Measurements from ENCODE around the gene C1orf35. TPM values are rescaled to one million over a fixed set of nuclear protein-coding genes. Genes with fewer than 3 reads are reported as not detected.

Gene C1orf35
- total and polyA plus RNA-seq, 4 experiments from 2014 or later = 16.4 to 30.7 (median 24.2) TPM

- ChIA-PET CTCF (ENCODE audit: partially characterized antibody) (no interaction called here), POLR2A (ENCODE audit: partially characterized antibody) (no interaction called here)
- peaks cover 10% of the 10 kb centered on the region for H3K27me3 ChIP-seq (ENCODE audit: insufficient read depth, low read length)
- Mint-ChIP-seq H3K9me3 (no peaks in the 10 kb centered on the region), H3K4me3 (no peak overlapping the region), H3K27me3 (peaks cover 3 to 7% of the 10 kb centered on the region in 2 donors), H3K4me1 (peaks cover 0 to 5% (median 2%) of the 10 kb centered on the region in 4 donors), H3K27ac (no peak overlapping the region), H3K36me3 (no peaks in the 10 kb centered on the region)
- no peaks in the 10 kb centered on the region for H3K4me1 ChIP-seq (ENCODE audit: insufficient read depth, low read length)
- no peaks in the 10 kb centered on the region for H3K36me3 ChIP-seq (ENCODE audit: insufficient read depth, low read length)
- no peak overlapping the region for H3K27ac ChIP-seq (ENCODE audit: low read depth, low read length)
- H3K9me3 ChIP-seq (ENCODE audit: control insufficient read depth in 1 of 2, low read length in 2 of 2) = no peaks in the 10 kb centered on the region
- intact Hi-C loops (cut with micrococcal nuclease) = no loop called here
- H3K4me3 ChIP-seq (ENCODE audit: low read length in 2 of 2) = no peak overlapping the region
- no peak for DNase-seq
Observed at GRCh38 chr1:228070173-228070572, 33.0 kb downstream of the C1orf35 start.

GRCh38 chr1:228068359-228068758 is 34.8 kb downstream of the C1orf35 start:
- H3K36me3 Mint-ChIP-seq = no peaks in the 10 kb centered on the region
- no peak overlapping the region for H3K4me3 Mint-ChIP-seq
- ChIA-PET POLR2A (ENCODE audit: partially characterized antibody) (no interaction called here), CTCF (ENCODE audit: partially characterized antibody) (no interaction called here)
- intact Hi-C loops (cut with micrococcal nuclease) = no loop called here
- Histone ChIP-seq H3K27ac (ENCODE audit: low read depth, low read length) (no peak overlapping the region), H3K27me3 (ENCODE audit: insufficient read depth, low read length) (peaks cover 10% of the 10 kb centered on the region), H3K4me3 (ENCODE audit: low read length in 2 of 2) (no peak overlapping the region), H3K9me3 (ENCODE audit: control insufficient read depth in 1 of 2, low read length in 2 of 2) (no peaks in the 10 kb centered on the region), H3K4me1 (ENCODE audit: insufficient read depth, low read length) (no peaks in the 10 kb centered on the region), H3K36me3 (ENCODE audit: insufficient read depth, low read length) (no peaks in the 10 kb centered on the region)
- H3K9me3 Mint-ChIP-seq = no peaks in the 10 kb centered on the region
- H3K27ac Mint-ChIP-seq = no peak overlapping the region
- no peak for DNase-seq
- H3K4me1 Mint-ChIP-seq = no peaks in the 10 kb centered on the region
- H3K27me3 Mint-ChIP-seq = peaks cover 3 to 7% of the 10 kb centered on the region in 2 donors

GRCh38 chr1:228066891-228067654 is 36.1 kb downstream of the C1orf35 start:
- no peak overlapping the region for H3K27ac ChIP-seq (ENCODE audit: low read depth, low read length)
- DNase-seq = no peak
- peaks cover 6 to 9% of the 10 kb centered on the region in 2 donors for H3K27me3 Mint-ChIP-seq
- peaks cover 10% of the 10 kb centered on the region for H3K27me3 ChIP-seq (ENCODE audit: insufficient read depth, low read length)
- CTCF ChIA-PET (ENCODE audit: partially characterized antibody) = no interaction called here
- H3K27ac Mint-ChIP-seq = no peak overlapping the region
- H3K4me1 ChIP-seq (ENCODE audit: insufficient read depth, low read length) = no peaks in the 10 kb centered on the region
- no peaks in the 10 kb centered on the region for H3K9me3 Mint-ChIP-seq
- no peak overlapping the region for H3K4me3 ChIP-seq (ENCODE audit: low read length in 2 of 2)
- no peaks in the 10 kb centered on the region for H3K36me3 ChIP-seq (ENCODE audit: insufficient read depth, low read length)
- H3K4me1 Mint-ChIP-seq = no peaks in the 10 kb centered on the region
- no peak overlapping the region for H3K4me3 Mint-ChIP-seq
- H3K36me3 Mint-ChIP-seq = no peaks in the 10 kb centered on the region
- intact Hi-C loops (cut with micrococcal nuclease) = no loop called here
- H3K9me3 ChIP-seq (ENCODE audit: control insufficient read depth in 1 of 2, low read length in 2 of 2) = no peaks in the 10 kb centered on the region
- POLR2A ChIA-PET (ENCODE audit: partially characterized antibody) = no interaction called here

DNA sequence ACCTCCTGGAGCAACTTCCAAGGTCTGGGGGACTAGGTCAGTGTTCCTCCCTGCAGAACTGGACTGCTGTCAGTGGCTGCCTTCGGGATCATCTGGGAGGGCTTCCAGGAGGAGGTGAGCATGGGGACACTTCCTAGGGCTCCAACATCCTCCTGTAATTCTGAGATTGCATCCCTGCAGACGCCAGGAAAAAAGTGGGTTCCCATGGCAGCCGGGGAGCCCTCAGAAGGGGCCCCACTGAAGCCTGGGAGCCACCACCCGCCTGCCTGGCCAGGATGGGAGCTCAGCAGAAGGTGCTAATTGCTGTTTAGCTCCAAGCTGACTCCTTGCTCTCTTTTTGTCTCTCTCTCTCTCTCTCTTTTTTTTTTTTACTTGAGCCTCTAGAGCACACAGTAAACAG is 36.7 kb downstream of the C1orf35 start:
- Histone ChIP-seq H3K4me3 (ENCODE audit: low read length in 2 of 2) (no peak overlapping the region), H3K27me3 (ENCODE audit: insufficient read depth, low read length) (peaks cover 12% of the 10 kb centered on the region), H3K36me3 (ENCODE audit: insufficient read depth, low read length) (no peaks in the 10 kb centered on the region), H3K9me3 (ENCODE audit: control insufficient read depth in 1 of 2, low read length in 2 of 2) (no peaks in the 10 kb centered on the region), H3K27ac (ENCODE audit: low read depth, low read length) (no peak overlapping the region), H3K4me1 (ENCODE audit: insufficient read depth, low read length) (no peaks in the 10 kb centered on the region)
- ChIA-PET POLR2A (ENCODE audit: partially characterized antibody) (interaction anchor here (1.9 kb wide), 1 partner anchor 16 kb away, joined by 5 read pairs; the partner anchor contains the start of gene ARF1), CTCF (ENCODE audit: partially characterized antibody) (no interaction called here)
- intact Hi-C loops (cut with micrococcal nuclease) = no loop called here
- Mint-ChIP-seq H3K4me1 (peaks cover 0 to under 1% (median under 1%) of the 10 kb centered on the region in 4 donors), H3K9me3 (no peaks in the 10 kb centered on the region), H3K27me3 (peaks cover 7 to 11% of the 10 kb centered on the region in 2 donors), H3K36me3 (no peaks in the 10 kb centered on the region), H3K27ac (no peak overlapping the region), H3K4me3 (no peak overlapping the region)
- no peak for DNase-seq

GRCh38 chr1:228065543-228066347 is 37.4 kb downstream of the C1orf35 start:
- H3K4me3 Mint-ChIP-seq = no peak overlapping the region
- Histone ChIP-seq H3K9me3 (ENCODE audit: control insufficient read depth in 1 of 2, low read length in 2 of 2) (no peaks in the 10 kb centered on the region), H3K27ac (ENCODE audit: low read depth, low read length) (no peak overlapping the region), H3K4me1 (ENCODE audit: insufficient read depth, low read length) (peaks cover 6% of the 10 kb centered on the region), H3K4me3 (ENCODE audit: low read length in 2 of 2) (no peak overlapping the region), H3K27me3 (ENCODE audit: insufficient read depth, low read length) (peaks cover 19% of the 10 kb centered on the region), H3K36me3 (ENCODE audit: insufficient read depth, low read length) (no peaks in the 10 kb centered on the region)
- CTCF ChIA-PET (ENCODE audit: partially characterized antibody) = no interaction called here
- H3K36me3 Mint-ChIP-seq = no peaks in the 10 kb centered on the region
- intact Hi-C loops (cut with micrococcal nuclease) = no loop called here
- H3K27ac Mint-ChIP-seq = no peak overlapping the region
- H3K9me3 Mint-ChIP-seq = no peaks in the 10 kb centered on the region
- peaks cover 13 to 15% of the 10 kb centered on the region in 2 donors for H3K27me3 Mint-ChIP-seq
- POLR2A ChIA-PET (ENCODE audit: partially characterized antibody) = interaction anchor here (1.9 kb wide), 1 partner anchor 16 kb away, joined by 5 read pairs; the partner anchor contains the start of gene ARF1
- H3K4me1 Mint-ChIP-seq = peaks cover 2 to 7% (median 5%) of the 10 kb centered on the region in 4 donors
- no peak for DNase-seq

GRCh38 chr1:228064741-228065542 is 38.2 kb downstream of the C1orf35 start:
- peaks cover 14% of the 10 kb centered on the region for H3K4me1 ChIP-seq (ENCODE audit: insufficient read depth, low read length)
- no peak for DNase-seq
- H3K9me3 Mint-ChIP-seq = no peaks in the 10 kb centered on the region
- no peak overlapping the region for H3K27ac Mint-ChIP-seq
- peaks cover 26% of the 10 kb centered on the region for H3K27me3 ChIP-seq (ENCODE audit: insufficient read depth, low read length)
- H3K27ac ChIP-seq (ENCODE audit: low read depth, low read length) = no peak overlapping the region
- ChIA-PET CTCF (ENCODE audit: partially characterized antibody) (no interaction called here), POLR2A (ENCODE audit: partially characterized antibody) (interaction anchor here (1.9 kb wide), 1 partner anchor 17 kb away, joined by 5 read pairs; the partner anchor contains the start of gene ARF1)
- no peak overlapping the region for H3K4me3 ChIP-seq (ENCODE audit: low read length in 2 of 2)
- H3K36me3 ChIP-seq (ENCODE audit: insufficient read depth, low read length) = no peaks in the 10 kb centered on the region
- intact Hi-C loops (cut with micrococcal nuclease) = no loop called here
- H3K4me3 Mint-ChIP-seq = no peak overlapping the region
- no peaks in the 10 kb centered on the region for H3K36me3 Mint-ChIP-seq
- peaks cover 2 to 11% (median 7%) of the 10 kb centered on the region in 4 donors for H3K4me1 Mint-ChIP-seq
- no peaks in the 10 kb centered on the region for H3K9me3 ChIP-seq (ENCODE audit: control insufficient read depth in 1 of 2, low read length in 2 of 2)
- H3K27me3 Mint-ChIP-seq = peaks cover 15 to 16% of the 10 kb centered on the region in 2 donors

GRCh38 chr1:228064296-228064695 is 38.8 kb downstream of the C1orf35 start:
- no peaks in the 10 kb centered on the region for H3K9me3 Mint-ChIP-seq
- H3K4me1 ChIP-seq (ENCODE audit: insufficient read depth, low read length) = peaks cover 21% of the 10 kb centered on the region
- H3K27me3 ChIP-seq (ENCODE audit: insufficient read depth, low read length) = peaks cover 26% of the 10 kb centered on the region
- no peak overlapping the region for H3K27ac ChIP-seq (ENCODE audit: low read depth, low read length)
- no peaks in the 10 kb centered on the region for H3K9me3 ChIP-seq (ENCODE audit: control insufficient read depth in 1 of 2, low read length in 2 of 2)
- ChIA-PET POLR2A (ENCODE audit: partially characterized antibody) (interaction anchor here (1.9 kb wide), 1 partner anchor 18 kb away, joined by 5 read pairs; the partner anchor contains the start of gene ARF1), CTCF (ENCODE audit: partially characterized antibody) (no interaction called here)
- H3K27ac Mint-ChIP-seq = no peak overlapping the region
- intact Hi-C loops (cut with micrococcal nuclease) = no loop called here
- H3K36me3 ChIP-seq (ENCODE audit: insufficient read depth, low read length) = no peaks in the 10 kb centered on the region
- peaks cover 3 to 18% (median 7%) of the 10 kb centered on the region in 4 donors for H3K4me1 Mint-ChIP-seq
- H3K27me3 Mint-ChIP-seq = peaks cover 15 to 16% of the 10 kb centered on the region in 2 donors
- no peak for DNase-seq
- H3K4me3 ChIP-seq (ENCODE audit: low read length in 2 of 2) = no peak overlapping the region
- H3K4me3 Mint-ChIP-seq = no peak overlapping the region
- no peaks in the 10 kb centered on the region for H3K36me3 Mint-ChIP-seq
